OCI-LY1 (cell line): ENCODE data around the gene OLFML2B.

ENCODE experiments used
- CTCF ChIP-seq: fragments of 200-600 bp; sonication (generic), shearing (Covaris generic); IDR thresholded peaks from 2 replicates; pipeline ENCODE4 v1.5.1; 2017; ENCODE audit warnings: mild to moderate bottlenecking, antibody characterized with exemption, low read length, moderate library complexity, mixed read lengths
- EZH2 ChIP-seq: fragments of 200-600 bp; sonication (generic), shearing (Covaris generic); IDR thresholded peaks from 2 replicates; pipeline ENCODE4 v1.8.0; 2017; ENCODE audit warnings: borderline replicate concordance, mixed run types, mild to moderate bottlenecking, antibody characterized with exemption, low read length, moderate library complexity, mixed read lengths

GRCh38 chr1:162035241-162035640 is 11.6 kb upstream of the OLFML2B start:
- no peak for TF ChIP-seq CTCF
- no peak for TF ChIP-seq EZH2
